Naive B cell (primary cell): Measurements from ENCODE around the gene B4GALT4. TPM values are rescaled to one million over a fixed set of nuclear protein-coding genes. Genes with fewer than 3 reads are reported as not detected.

Experiments used
- ATAC-seq, 2 donors: fragments of 150-1000 bp; cut with Tn5 transposase; 2 replicates each; pipeline ENCODE4 v1.10.0; 2021; ENCODE audit warnings: low read depth in 2 of 2, mild to moderate bottlenecking in 2 of 2, moderate library complexity in 2 of 2
- DNase-seq: peaks from one replicate; pipeline ENCODE4 v3.0.0; 2022
- H3K27ac Mint-ChIP-seq, 6 donors: one replicate each; pipeline ENCODE4 v1.8.0; 2020 to 2022; ENCODE audit warnings: mild to moderate bottlenecking in 6 of 6, mixed read lengths in 6 of 6, moderate library complexity in 5 of 6, inconsistent platforms in 2 of 6
- H3K27me3 Mint-ChIP-seq, 3 donors: one replicate each; pipeline ENCODE4 v1.8.0; 2021 to 2022; ENCODE audit warnings: mixed read lengths in 3 of 3, mild to moderate bottlenecking in 1 of 3
- H3K36me3 Mint-ChIP-seq, 2 donors: one replicate each; pipeline ENCODE4 v1.8.0; 2020 to 2022; ENCODE audit warnings: mixed read lengths in 2 of 2, inconsistent platforms in 1 of 2, mild to moderate bottlenecking in 1 of 2
- H3K4me1 Mint-ChIP-seq, 3 donors: one replicate each; pipeline ENCODE4 v1.8.0; 2020 to 2022; ENCODE audit warnings: mixed read lengths in 3 of 3, inconsistent platforms in 1 of 3, mild to moderate bottlenecking in 1 of 3, moderate library complexity in 1 of 3
- H3K4me3 Mint-ChIP-seq, 8 donors: one replicate each; pipeline ENCODE4 v1.8.0; 2020 to 2022; ENCODE audit warnings: mild to moderate bottlenecking in 8 of 8, mixed read lengths in 8 of 8, moderate library complexity in 8 of 8, inconsistent platforms in 2 of 8
- H3K9me3 Mint-ChIP-seq, 7 donors: one replicate each; pipeline ENCODE4 v1.8.0; 2020 to 2022; ENCODE audit warnings: mixed read lengths in 7 of 7, mild to moderate bottlenecking in 5 of 7, inconsistent platforms in 2 of 7, moderate library complexity in 1 of 7
- polyA plus RNA-seq, 6 donors: library from polyadenylated mRNA; unstranded; fragments of 300-500 nt; fragmentation: Illumina TruSeq; gene quantifications; one replicate each; pipeline ENCODE4 v1.2.3, GENCODE V29; 2021; ENCODE audit warnings: low read depth in 6 of 6

The B4GALT4 gene
- polyA plus RNA-seq, 6 donors from 2014 or later = 6.8 to 9.0 (median 8.1) TPM

DNA sequence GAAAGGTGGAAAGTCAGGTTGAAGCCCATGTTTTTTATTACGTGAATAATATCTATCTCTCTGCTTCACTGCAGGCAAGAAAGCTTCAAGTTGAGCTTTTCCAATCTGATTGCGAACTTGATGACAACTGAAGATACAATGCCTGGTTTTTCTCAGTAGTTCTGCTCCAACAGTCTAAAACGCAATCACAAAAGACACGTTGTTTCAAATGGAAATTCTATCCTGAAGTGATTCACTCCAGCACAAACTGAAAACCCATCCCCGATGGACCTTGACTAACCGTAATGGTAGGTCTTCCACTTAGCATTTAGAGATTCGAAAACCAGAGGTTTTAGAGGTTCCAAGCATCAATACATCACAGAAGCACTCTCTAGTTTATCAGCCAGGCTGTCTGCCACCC lies 10.6 kb downstream of the B4GALT4 start:
- Mint-ChIP-seq H3K4me3 (no peak overlapping the region), H3K36me3 (peaks cover 0 to 47% of the 10 kb centered on the region in 2 donors), H3K27ac (peak overlapping the region in 1 of 6 donors; percentile 55), H3K9me3 (no peaks in the 10 kb centered on the region), H3K4me1 (peaks cover 0 to 7% (median 0%) of the 10 kb centered on the region in 3 donors), H3K27me3 (no peaks in the 10 kb centered on the region)
- no peak for DNase-seq
- ATAC-seq = no peak

DNA sequence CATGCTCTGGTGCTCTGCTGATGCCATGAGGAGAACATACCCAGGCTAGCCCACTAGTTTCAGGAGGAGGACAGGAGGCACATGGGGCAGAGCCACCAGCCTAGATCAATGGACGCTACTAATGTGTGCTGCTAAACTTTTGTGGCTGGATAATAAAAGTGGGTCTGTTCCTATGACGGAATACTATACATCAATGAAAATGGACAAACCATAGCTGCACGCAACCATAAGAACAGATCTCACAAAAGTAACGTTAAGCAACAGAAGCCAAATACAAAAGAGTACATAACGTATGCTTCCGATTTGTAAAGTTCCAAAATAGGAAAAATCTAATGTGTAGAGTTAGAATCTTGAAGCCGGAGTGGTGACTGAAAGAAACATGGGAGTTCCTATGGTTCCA lies 11.5 kb downstream of the B4GALT4 start:
- Mint-ChIP-seq H3K36me3 (peaks cover 0 to 43% of the 10 kb centered on the region in 2 donors), H3K27ac (no peak overlapping the region), H3K27me3 (no peaks in the 10 kb centered on the region), H3K4me3 (no peak overlapping the region), H3K9me3 (no peaks in the 10 kb centered on the region), H3K4me1 (peaks cover 0 to 7% (median 0%) of the 10 kb centered on the region in 3 donors)
- no peak for DNase-seq
- no peak for ATAC-seq

DNA sequence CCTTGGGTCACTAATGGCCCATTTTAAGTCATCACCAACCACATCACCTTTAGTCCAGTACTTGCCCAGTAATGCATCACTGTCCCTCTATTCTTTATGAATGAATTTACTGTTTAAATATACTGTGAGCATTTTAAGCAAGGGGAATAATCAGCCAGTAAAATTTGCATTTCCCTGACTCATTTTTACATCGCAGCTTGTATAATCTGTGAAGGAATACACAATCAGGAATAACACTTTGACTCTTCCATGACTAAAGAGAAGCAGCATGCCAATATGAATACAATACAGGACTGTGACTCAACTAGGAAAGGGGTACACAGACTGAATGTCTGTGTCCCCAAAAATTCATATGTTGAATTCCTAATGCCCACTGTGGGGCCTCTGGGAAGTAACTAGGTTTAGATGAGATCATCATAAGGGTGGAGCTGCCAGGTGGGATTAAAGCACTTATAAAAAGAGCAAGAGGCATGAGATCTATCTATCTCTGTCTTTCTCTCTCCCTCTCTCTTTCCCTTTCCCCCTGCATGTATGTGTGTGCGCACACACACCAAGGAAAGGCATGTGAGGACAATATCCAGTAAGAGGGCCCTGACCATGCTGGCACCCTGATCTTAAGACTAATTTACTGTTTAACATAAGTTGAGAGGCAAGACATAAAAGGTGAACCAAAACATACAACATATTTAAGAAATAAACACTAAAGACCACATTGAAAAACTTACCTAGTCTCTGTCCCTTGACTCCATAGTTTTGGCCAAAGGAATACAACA lies 12.1 kb downstream of the B4GALT4 start:
- DNase-seq (no peak), ATAC-seq (no peak)
- Mint-ChIP-seq H3K9me3 (no peaks in the 10 kb centered on the region), H3K36me3 (peaks cover 0 to 49% of the 10 kb centered on the region in 2 donors), H3K27me3 (no peaks in the 10 kb centered on the region), H3K4me1 (peaks cover 0 to 7% (median 0%) of the 10 kb centered on the region in 3 donors), H3K4me3 (peak overlapping the region in 1 of 8 donors; percentile 50), H3K27ac (peak overlapping the region in 1 of 6 donors; percentile 2)

DNA sequence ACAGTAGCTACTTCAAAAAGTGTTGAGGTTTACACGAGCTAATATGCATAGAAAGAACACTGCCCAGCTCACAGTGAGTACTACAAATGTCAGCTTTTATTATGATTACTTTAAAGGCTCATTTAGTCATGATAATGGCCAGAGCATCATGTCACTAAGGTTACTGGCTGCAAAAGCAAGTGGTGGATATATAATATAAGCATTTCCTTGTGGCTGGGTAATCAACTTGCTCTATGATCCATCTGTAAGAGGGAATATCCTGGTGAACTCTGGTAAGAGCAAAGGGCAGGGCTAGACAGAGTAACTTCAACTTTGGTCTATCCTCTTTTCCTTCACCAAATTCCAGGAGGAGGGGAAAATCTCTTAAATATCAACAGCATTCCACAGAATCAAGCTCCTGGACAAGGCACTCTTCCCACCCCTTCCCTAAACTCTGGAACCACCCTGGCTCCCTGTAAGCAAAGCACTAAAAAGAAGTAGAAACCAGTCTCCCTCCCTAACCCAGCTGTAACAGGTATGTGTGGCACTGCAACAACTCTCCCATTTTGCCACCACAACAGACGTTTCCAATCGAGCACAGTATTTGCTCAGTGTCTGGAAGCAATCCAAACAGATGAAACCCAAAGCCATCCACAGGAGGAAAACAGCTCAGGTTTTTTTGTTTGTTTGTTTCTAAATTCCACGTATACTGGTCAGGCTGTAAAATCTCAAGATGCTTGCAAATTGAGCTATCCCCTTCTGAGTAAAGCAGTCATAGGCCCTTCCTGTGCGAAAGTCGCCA lies 13.4 kb downstream of the B4GALT4 start:
- no peaks in the 10 kb centered on the region for H3K27me3 Mint-ChIP-seq
- H3K4me3 Mint-ChIP-seq = no peak overlapping the region
- no peak for ATAC-seq
- H3K9me3 Mint-ChIP-seq = no peaks in the 10 kb centered on the region
- peaks cover 0 to 7% (median 0%) of the 10 kb centered on the region in 3 donors for H3K4me1 Mint-ChIP-seq
- no peak overlapping the region for H3K27ac Mint-ChIP-seq
- H3K36me3 Mint-ChIP-seq = peaks cover 11 to 58% of the 10 kb centered on the region in 2 donors
- no peak for DNase-seq

DNA sequence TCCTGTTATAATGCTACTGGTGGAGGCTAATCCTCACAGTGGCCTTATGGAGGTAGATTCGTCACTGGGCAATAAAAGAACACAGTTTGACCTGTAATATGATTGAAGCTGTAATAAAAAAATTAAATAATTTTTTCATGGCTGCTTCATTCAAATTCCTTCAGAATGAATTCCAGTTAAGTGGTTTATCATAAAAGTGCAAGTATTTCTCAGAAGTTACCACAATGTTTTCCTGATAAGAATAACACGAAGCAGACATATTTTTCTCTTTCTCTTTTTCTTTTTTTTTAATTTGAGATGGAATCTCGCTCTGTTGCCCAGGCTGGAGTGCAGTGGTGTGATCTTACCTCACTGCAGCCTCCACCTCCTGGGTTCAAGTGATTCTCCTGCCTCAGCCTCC lies 15.6 kb downstream of the B4GALT4 start:
- no peak overlapping the region for H3K4me3 Mint-ChIP-seq
- peaks cover 0 to 11% (median 6%) of the 10 kb centered on the region in 3 donors for H3K4me1 Mint-ChIP-seq
- H3K27me3 Mint-ChIP-seq = no peaks in the 10 kb centered on the region
- H3K36me3 Mint-ChIP-seq = peaks cover 20 to 54% of the 10 kb centered on the region in 2 donors
- ATAC-seq (no peak), DNase-seq (no peak)
- no peaks in the 10 kb centered on the region for H3K9me3 Mint-ChIP-seq
- peak overlapping the region in 1 of 6 donors; percentile 36 for H3K27ac Mint-ChIP-seq

DNA sequence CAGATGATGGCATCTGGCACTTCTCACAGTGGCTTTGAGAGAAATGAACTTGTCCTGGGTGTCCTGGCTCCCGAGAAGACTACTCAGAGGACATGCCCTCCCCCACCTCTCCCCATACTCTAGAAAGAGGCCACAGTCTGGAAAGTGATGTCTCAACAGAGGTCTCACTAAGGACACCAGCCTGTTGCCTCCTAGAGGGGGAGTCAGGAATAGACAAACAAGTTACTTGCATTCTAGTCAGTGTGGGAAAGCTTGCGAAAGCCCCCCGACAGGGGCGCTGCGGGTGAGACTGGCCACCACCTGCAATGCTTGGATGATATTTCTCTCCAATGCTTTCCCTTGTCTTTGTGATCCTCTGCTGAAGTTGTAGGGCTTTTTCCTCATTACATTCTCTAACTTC lies 17.2 kb downstream of the B4GALT4 start:
- Mint-ChIP-seq H3K4me1 (peaks cover 9 to 22% (median 17%) of the 10 kb centered on the region in 3 donors), H3K27me3 (no peaks in the 10 kb centered on the region), H3K36me3 (peaks cover 29 to 51% of the 10 kb centered on the region in 2 donors), H3K27ac (peak overlapping the region in 1 of 6 donors; percentile 75), H3K9me3 (no peaks in the 10 kb centered on the region), H3K4me3 (no peak overlapping the region)
- ATAC-seq = no peak
- no peak for DNase-seq

DNA sequence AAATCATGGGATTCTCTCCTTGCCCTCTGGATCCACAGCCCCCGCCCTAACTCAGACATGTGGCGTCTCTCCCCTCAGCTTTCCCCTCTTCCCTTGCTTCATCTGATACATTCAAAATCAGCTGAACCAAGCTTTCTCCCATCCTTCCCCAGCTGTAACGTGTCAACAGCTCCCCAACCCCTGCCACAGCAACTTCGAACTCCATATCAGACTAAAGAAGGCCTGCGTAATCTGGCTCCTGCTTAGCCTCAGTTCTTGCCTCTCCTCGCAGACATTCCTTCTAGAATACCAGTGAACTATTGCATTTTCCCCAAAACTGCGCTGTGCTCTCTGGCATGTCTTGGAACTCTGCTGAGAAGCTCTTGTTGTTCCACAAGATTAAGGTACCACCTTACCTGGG lies 18.3 kb downstream of the B4GALT4 start:
- H3K36me3 Mint-ChIP-seq = peaks cover 31 to 51% of the 10 kb centered on the region in 2 donors
- H3K27me3 Mint-ChIP-seq = no peaks in the 10 kb centered on the region
- no peak for ATAC-seq
- DNase-seq = no peak
- no peak overlapping the region for H3K27ac Mint-ChIP-seq
- H3K4me3 Mint-ChIP-seq = no peak overlapping the region
- no peaks in the 10 kb centered on the region for H3K9me3 Mint-ChIP-seq
- H3K4me1 Mint-ChIP-seq = peaks cover 9 to 18% (median 18%) of the 10 kb centered on the region in 3 donors

DNA sequence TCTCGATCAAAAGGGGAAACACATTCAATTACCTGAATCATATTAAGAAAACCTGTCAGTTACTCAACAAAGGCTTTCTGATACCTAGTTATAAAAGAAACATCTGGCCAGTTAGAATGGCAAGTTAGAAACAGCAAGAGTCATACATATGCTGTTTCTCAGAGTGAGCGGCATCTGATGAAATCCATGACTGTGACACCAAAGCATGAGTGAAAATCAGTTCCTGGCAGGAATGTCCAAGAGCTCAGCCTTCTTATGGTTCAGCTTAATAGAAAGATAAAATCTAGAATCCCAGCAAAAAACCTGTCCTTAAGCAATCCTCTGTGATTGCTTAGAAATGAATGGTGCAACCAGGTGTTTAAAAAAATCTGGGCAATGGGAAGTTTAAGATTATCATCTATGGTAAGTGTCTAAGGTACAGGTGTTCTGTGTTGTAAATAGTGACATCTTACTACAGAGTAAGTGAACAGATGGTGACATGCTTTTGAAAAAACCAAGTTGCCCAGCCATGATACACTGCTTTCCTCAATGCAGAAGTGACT lies 18.8 kb downstream of the B4GALT4 start:
- H3K4me3 Mint-ChIP-seq = no peak overlapping the region
- H3K27ac Mint-ChIP-seq = peak overlapping the region in 2 of 6 donors; percentile 41 to 66
- DNase-seq (no peak), ATAC-seq (no peak)
- H3K36me3 Mint-ChIP-seq = peaks cover 31 to 50% of the 10 kb centered on the region in 2 donors
- no peaks in the 10 kb centered on the region for H3K27me3 Mint-ChIP-seq
- H3K9me3 Mint-ChIP-seq = no peaks in the 10 kb centered on the region
- peaks cover 9 to 18% (median 18%) of the 10 kb centered on the region in 3 donors for H3K4me1 Mint-ChIP-seq

DNA sequence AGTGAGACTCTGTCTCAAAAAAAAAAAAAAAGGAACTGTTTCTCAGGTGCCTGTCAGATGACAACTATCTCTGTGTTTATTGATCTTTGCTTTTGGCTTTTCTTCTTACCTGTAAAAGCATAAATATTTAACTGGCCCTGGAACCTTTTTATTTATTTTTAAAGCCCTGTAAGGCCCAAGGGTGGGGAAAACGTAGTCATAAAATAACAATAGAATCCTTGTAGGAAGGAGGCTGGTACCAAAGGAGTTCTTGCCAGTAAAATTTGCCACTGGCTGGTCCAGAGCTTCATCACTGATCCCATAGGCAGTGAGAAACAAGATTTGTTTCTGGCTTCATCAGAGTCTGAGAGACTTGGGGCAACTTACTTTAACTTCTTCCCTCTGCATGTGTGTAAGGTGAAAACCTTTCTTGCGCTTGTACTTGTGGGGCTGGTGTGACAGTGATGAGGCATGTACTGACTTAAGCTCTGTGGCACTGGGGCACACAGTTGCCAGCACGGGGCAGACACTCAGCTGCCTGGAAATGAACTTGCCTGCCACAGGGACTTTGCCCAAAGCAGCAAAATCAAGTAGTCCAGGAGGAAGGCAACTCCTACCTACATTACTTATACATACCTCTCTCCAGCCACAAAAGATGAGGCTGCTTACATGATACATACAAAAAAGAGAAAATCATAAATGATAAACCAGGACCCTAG lies 19.6 kb downstream of the B4GALT4 start:
- Mint-ChIP-seq H3K36me3 (peaks cover 31 to 46% of the 10 kb centered on the region in 2 donors), H3K4me3 (no peak overlapping the region), H3K27ac (peak overlapping the region; percentile 41 to 76 (median 70)), H3K9me3 (no peaks in the 10 kb centered on the region), H3K4me1 (peaks cover 9 to 18% (median 16%) of the 10 kb centered on the region in 3 donors), H3K27me3 (no peaks in the 10 kb centered on the region)
- DNase-seq (no peak), ATAC-seq (no peak)

DNA sequence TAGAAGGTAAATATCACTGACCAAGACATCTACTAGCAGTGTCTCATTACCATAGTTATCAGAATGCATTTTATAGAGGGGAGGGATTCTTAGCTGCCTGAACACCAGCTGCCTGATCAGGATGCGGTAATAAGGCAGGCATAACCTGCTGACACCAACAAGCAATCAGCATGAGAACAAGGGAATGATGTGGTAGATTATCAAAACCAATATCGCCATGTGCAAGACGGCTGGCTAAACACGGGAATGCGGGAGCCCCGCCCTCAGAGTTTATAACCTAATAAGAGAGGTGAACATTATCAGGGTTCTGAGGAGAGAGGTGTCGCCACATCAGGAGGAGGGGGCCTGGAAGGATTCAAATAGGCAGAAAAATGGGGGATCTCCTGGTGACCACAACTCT lies 20.5 kb downstream of the B4GALT4 start:
- H3K9me3 Mint-ChIP-seq = no peaks in the 10 kb centered on the region
- H3K36me3 Mint-ChIP-seq = peaks cover 40 to 55% of the 10 kb centered on the region in 2 donors
- DNase-seq (no peak), ATAC-seq (no peak)
- peaks cover 9 to 18% (median 15%) of the 10 kb centered on the region in 3 donors for H3K4me1 Mint-ChIP-seq
- peak overlapping the region in 1 of 8 donors; percentile 37 for H3K4me3 Mint-ChIP-seq
- H3K27ac Mint-ChIP-seq = peak overlapping the region in 2 of 6 donors; percentile 67 to 73
- H3K27me3 Mint-ChIP-seq = no peaks in the 10 kb centered on the region

DNA sequence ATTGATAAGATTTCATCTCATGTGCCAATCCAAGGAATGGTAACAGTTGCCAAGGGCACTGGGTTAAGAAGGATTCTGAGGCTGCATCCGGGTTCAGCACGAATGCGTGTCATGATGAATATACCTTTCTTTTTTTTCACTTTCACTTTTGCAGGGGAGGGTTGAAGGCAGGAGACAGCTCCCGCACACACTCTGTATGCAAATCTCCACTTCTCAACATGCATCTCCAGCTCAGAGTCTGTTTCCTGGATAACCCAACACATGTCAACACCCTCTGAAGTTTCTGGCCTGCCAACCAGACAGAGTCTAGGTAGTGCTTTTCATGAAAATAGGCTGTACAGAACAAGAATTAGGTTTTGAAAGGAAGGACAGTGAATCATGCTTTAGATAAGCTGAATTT lies 21.6 kb downstream of the B4GALT4 start:
- peak; percentile 15 for DNase-seq
- H3K4me1 Mint-ChIP-seq = peaks cover 9 to 18% (median 15%) of the 10 kb centered on the region in 3 donors
- no peaks in the 10 kb centered on the region for H3K9me3 Mint-ChIP-seq
- peak overlapping the region in 3 of 8 donors; percentile 17 to 40 (median 35) for H3K4me3 Mint-ChIP-seq
- peak; percentile 85 to 96 for ATAC-seq
- H3K36me3 Mint-ChIP-seq = peaks cover 42 to 52% of the 10 kb centered on the region in 2 donors
- H3K27ac Mint-ChIP-seq = peak overlapping the region; percentile 45 to 92 (median 66)
- no peaks in the 10 kb centered on the region for H3K27me3 Mint-ChIP-seq

DNA sequence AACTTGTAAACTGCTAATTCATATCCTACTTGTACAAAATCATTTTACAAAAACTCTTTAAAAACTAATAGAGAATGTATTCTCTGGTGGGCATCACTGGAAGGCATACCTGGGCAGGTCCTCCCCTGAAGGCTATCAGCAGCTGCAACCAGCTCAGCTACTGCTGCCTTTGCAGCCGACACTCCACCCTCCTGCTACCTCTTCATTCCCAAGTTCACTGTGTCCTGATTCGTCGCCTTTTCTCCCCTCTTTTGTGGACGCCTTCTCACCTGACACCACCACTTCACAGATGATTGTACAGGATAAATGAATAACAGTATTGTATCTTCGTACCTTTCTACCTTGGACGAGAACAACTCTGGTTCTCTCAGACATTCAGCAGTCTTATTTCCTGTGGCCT lies 28.9 kb downstream of the B4GALT4 start:
- peaks cover 43 to 54% of the 10 kb centered on the region in 2 donors for H3K36me3 Mint-ChIP-seq
- H3K4me3 Mint-ChIP-seq = no peak overlapping the region
- H3K27me3 Mint-ChIP-seq = no peaks in the 10 kb centered on the region
- ATAC-seq = no peak
- H3K4me1 Mint-ChIP-seq = no peaks in the 10 kb centered on the region
- no peaks in the 10 kb centered on the region for H3K9me3 Mint-ChIP-seq
- peak overlapping the region in 1 of 6 donors; percentile 1 for H3K27ac Mint-ChIP-seq
- DNase-seq = no peak

DNA sequence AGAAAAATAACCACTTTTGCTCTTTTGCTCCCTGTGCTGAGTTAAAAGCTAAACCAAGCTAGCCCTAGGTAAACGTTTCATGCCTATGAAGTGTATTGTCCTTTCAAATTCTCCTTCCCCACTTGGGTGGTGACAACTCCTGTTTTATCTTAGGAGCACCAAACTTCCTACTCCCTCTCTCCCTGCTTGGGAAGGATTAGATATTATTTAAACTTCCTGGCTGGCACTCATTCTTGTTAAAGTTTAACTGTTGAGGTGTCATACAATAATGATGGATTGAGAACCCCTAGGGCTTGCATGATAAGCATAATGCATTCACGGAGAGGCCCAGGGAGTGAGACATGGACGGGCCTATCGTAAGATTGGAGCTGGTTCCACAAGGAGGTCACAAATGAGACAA lies 29.5 kb downstream of the B4GALT4 start:
- H3K27ac Mint-ChIP-seq = no peak overlapping the region
- H3K36me3 Mint-ChIP-seq = peaks cover 42 to 54% of the 10 kb centered on the region in 2 donors
- no peaks in the 10 kb centered on the region for H3K27me3 Mint-ChIP-seq
- H3K9me3 Mint-ChIP-seq = no peaks in the 10 kb centered on the region
- DNase-seq = no peak
- H3K4me3 Mint-ChIP-seq = no peak overlapping the region
- H3K4me1 Mint-ChIP-seq = no peaks in the 10 kb centered on the region
- ATAC-seq = no peak
